ENCODE data around the gene ASCC1.

DNA sequence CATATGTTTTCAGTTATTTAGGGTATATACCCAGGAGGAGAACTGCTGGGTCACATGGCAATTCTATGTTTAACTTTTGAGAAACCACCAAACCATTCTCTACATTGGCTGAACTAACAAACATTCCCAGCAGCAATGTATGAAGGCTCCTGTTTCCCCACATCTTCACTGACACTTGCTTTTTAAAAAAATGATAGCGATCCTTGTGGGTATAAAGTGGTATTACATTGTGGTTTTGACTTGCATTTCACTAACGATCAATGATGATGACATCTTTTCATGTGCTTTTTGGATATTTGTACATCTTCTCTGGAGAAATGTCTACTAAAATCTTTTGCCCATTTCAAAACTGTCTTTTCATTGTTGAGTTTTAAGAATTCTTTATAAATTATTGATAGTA is 51.5 kb downstream of the ASCC1 start:
- TF ChIP-seq, protein P1, sequence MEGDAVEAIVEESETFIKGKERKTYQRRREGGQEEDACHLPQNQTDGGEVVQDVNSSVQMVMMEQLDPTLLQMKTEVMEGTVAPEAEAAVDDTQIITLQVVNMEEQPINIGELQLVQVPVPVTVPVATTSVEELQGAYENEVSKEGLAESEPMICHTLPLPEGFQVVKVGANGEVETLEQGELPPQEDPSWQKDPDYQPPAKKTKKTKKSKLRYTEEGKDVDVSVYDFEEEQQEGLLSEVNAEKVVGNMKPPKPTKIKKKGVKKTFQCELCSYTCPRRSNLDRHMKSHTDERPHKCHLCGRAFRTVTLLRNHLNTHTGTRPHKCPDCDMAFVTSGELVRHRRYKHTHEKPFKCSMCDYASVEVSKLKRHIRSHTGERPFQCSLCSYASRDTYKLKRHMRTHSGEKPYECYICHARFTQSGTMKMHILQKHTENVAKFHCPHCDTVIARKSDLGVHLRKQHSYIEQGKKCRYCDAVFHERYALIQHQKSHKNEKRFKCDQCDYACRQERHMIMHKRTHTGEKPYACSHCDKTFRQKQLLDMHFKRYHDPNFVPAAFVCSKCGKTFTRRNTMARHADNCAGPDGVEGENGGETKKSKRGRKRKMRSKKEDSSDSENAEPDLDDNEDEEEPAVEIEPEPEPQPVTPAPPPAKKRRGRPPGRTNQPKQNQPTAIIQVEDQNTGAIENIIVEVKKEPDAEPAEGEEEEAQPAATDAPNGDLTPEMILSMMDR (IDR thresholded peaks at IDR 0.05): no peak
- TF ChIP-seq POLR2AphosphoS5 (IDR thresholded peaks at IDR 0.05) (no peak), POLR2A (IDR thresholded peaks at IDR 0.05; ENCODE audit: low read depth) (no peak)

All from esophagus muscularis mucosa (tissue), 3 donors.